Esophagus muscularis mucosa (tissue), 4 donors: ENCODE results near the gene OR5K3. TPM values are rescaled to one million over a fixed set of nuclear protein-coding genes. Genes with fewer than 3 reads are reported as not detected.

ENCODE experiments used
- DNase-seq: peaks from one replicate; pipeline ENCODE4 v3.0.0-alpha.2; 2017; ENCODE audit errors: extremely low spot score
- H3K27ac ChIP-seq, 4 donors: fragments of 200-600 bp; sonication (generic); replicated peaks in 1 of 4; 1 replicate in 3 of 4; 2 replicates in 1 of 4; pipeline ENCODE4 v1.5.1; 2016 to 2019; ENCODE audit warnings: mild to moderate bottlenecking in 1 of 4
- H3K27me3 ChIP-seq, 4 donors: fragments of 200-600 bp; sonication (generic); one replicate each; pipeline versions ENCODE4 v1.5.1 to v1.6.0; 2016 to 2019
- H3K36me3 ChIP-seq, 4 donors: fragments of 200-600 bp; sonication (generic); one replicate each; pipeline ENCODE4 v1.5.1; 2016 to 2019
- H3K4me1 ChIP-seq, 4 donors: fragments of 200-600 bp; sonication (generic); one replicate each; pipeline ENCODE4 v1.5.1; 2016 to 2019
- H3K4me3 ChIP-seq, 4 donors: fragments of 200-600 bp; sonication (generic); 1 replicate in 2 of 4; 2 replicates in 2 of 4; pipeline ENCODE4 v1.5.1; 2016 to 2019; ENCODE audit warnings: mild to moderate bottlenecking in 4 of 4, moderate library complexity in 1 of 4
- H3K9me3 ChIP-seq, 4 donors: fragments of 200-600 bp; sonication (generic); 1 replicate in 3 of 4; 2 replicates in 1 of 4; pipeline ENCODE4 v1.5.1; 2016 to 2019
- EP300 ChIP-seq: sonication (generic); formaldehyde crosslinking; IDR thresholded peaks from one replicate; pipeline ENCODE4 v1.6.1; 2017; ENCODE audit warnings: antibody characterized with exemption
- POLR2A ChIP-seq: fragments of 450-650 bp; IDR thresholded peaks from one replicate; pipeline ENCODE4 v1.6.1; 2017; ENCODE audit warnings: antibody characterized with exemption, moderate library complexity, mild to moderate bottlenecking, low read depth
- POLR2AphosphoS5 ChIP-seq, 2 donors: sonication (generic); formaldehyde crosslinking; IDR thresholded peaks; one replicate each; pipeline ENCODE4 v1.6.1; 2017; ENCODE audit warnings: antibody characterized with exemption in 2 of 2
- WGBS: methylation state at CpG from one replicate; pipeline ENCODE4 v1.1.5; 2018; 5-methylcytosine and 5-hydroxymethylcytosine counted together
- intact Hi-C: fragments of 100-400 bp; cut with DNase I; formaldehyde crosslinking; loops from one replicate; pipeline ENCODE4 v1.15.1; 2023
- total RNA-seq, 4 donors: library from RNA; depleted of rRNA; stranded (reverse); fragments of >200 nt; gene quantifications; one replicate each; pipeline versions ENCODE4 v1.1.0 to v1.2.1, GENCODE V29; 2016
- TF ChIP-seq, protein P1 (sequence below), 3 experiments: fragments of 200-600 bp in 2 of 3; fragments of 450-650 bp in 1 of 3; sonication (generic) in 2 of 3; IDR thresholded peaks; one replicate each; pipeline ENCODE4 v1.5.1; 2017 to 2019; ENCODE audit warnings: antibody characterized with exemption in 3 of 3, mild to moderate bottlenecking in 2 of 3, moderate library complexity in 1 of 3

Gene OR5K3
- total RNA-seq, 4 donors from 2014 or later, result not detected

DNA sequence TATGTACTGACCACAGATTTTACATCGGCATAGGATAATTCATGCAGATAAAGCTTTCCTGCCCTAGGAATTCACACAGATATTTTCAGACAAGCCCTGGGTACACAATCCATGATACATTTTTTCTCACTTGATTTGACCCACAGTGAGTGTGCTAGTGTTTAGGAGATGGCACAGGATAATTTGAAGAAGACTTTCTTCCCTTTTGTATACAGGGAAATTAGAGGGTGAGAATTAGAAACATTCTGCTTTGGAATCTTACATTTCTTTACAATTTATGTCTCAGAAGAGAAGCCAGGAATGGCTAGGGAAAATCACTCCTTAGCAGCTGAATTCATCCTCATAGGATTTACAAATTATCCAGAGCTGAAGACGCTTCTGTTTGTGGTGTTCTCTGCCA, 36.9 kb upstream of the OR5K3 start, which contains the start of gene OR5K4:
Gene OR5K4 (plus strand): TSS at position 301 of the 400 bp plus-strand sequence. CDS start 0 bp downstream, at position 301.
- peaks cover 0 to 4% (median 0%) of the 10 kb centered on the region in 4 donors for H3K9me3 ChIP-seq
- H3K27me3 ChIP-seq, result no peaks in the 10 kb centered on the region
- H3K27ac ChIP-seq, result no peak within 1 kb of the TSS
- no peak for DNase-seq
- TF ChIP-seq POLR2A (no peak), POLR2AphosphoS5 (IDR thresholded peaks at IDR 0.05) (no peak), EP300 (no peak)
- TF ChIP-seq, protein P1, sequence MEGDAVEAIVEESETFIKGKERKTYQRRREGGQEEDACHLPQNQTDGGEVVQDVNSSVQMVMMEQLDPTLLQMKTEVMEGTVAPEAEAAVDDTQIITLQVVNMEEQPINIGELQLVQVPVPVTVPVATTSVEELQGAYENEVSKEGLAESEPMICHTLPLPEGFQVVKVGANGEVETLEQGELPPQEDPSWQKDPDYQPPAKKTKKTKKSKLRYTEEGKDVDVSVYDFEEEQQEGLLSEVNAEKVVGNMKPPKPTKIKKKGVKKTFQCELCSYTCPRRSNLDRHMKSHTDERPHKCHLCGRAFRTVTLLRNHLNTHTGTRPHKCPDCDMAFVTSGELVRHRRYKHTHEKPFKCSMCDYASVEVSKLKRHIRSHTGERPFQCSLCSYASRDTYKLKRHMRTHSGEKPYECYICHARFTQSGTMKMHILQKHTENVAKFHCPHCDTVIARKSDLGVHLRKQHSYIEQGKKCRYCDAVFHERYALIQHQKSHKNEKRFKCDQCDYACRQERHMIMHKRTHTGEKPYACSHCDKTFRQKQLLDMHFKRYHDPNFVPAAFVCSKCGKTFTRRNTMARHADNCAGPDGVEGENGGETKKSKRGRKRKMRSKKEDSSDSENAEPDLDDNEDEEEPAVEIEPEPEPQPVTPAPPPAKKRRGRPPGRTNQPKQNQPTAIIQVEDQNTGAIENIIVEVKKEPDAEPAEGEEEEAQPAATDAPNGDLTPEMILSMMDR (IDR thresholded peaks at IDR 0.05), result no peak
- H3K36me3 ChIP-seq, result no peaks in the 10 kb centered on the region
- intact Hi-C loops, result no loop called here
- no peaks in the 10 kb centered on the region for H3K4me1 ChIP-seq
- WGBS, result 74% methylated on average over 2 of the region's 2 CpGs
- no peak within 1 kb of the TSS for H3K4me3 ChIP-seq

DNA sequence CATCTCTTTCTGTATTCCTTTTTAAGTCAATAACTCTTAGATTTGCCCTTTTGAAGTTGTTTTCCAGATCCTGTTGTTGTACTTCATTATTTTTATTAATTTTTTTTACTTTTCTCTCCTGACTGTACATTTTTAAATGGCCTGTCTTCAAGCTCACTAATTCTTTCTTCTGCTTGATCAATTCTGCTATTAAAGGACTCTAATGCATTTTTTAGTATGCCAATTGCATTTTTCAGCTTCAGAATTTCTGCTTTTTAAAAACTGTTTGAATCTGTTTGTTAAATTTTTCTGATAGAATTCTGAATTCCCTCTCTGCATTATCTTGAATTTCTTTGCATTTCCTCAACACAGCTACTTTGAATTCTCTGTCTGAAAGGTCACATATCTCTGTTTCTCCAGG, 31.2 kb upstream of the OR5K3 start:
- TF ChIP-seq EP300 (no peak), POLR2AphosphoS5 (IDR thresholded peaks at IDR 0.05) (no peak), POLR2A (no peak)
- TF ChIP-seq, protein P1 (IDR thresholded peaks at IDR 0.05), result no peak
- intact Hi-C loops, result no loop called here
- Histone ChIP-seq H3K27me3 (no peaks in the 10 kb centered on the region), H3K9me3 (peaks cover 0 to 26% (median 12%) of the 10 kb centered on the region in 4 donors), H3K27ac (no peak overlapping the region), H3K36me3 (no peaks in the 10 kb centered on the region), H3K4me1 (no peaks in the 10 kb centered on the region), H3K4me3 (no peak overlapping the region)
- no peak for DNase-seq

DNA sequence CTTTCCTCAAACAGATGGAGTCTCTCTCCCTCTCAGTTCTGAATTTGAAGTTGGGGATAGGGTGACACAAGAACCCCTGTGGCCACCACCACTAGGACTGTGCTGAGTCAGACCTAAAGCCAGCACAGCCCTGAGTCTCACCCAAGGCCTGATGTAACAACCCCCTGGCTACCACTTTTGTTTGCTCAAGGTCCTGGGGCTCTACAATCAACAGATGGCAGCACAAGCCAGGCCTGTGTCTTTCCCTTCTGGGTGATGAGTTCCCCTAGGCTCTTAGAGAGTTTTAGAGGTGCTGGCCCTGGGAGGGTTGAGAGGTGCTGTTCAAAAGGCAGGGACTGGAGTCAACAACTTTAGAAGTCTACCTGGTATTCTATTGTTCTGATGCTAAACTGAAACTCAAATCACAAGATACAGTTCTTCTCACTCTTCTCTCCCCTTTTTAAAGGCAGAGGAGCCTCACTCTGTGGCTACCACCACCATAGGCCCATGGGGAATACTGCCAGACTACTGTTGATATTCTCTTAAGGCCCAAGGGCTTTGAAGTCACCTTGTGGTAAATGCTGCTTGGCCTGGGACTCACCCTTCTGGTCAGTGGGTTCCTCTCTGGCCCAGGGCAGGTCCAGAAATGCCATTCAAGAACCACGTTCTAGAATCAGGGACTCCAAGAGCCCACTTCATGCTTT, 30.3 kb upstream of the OR5K3 start:
- no peaks in the 10 kb centered on the region for H3K27me3 ChIP-seq
- H3K4me3 ChIP-seq, result no peak overlapping the region
- no peak overlapping the region for H3K27ac ChIP-seq
- 44% methylated on average over 1 of the region's 1 CpG for WGBS
- DNase-seq, result no peak
- H3K36me3 ChIP-seq, result no peaks in the 10 kb centered on the region
- no peaks in the 10 kb centered on the region for H3K4me1 ChIP-seq
- TF ChIP-seq POLR2AphosphoS5 (IDR thresholded peaks at IDR 0.05), result no peak
- no peak for TF ChIP-seq POLR2A
- no peak for TF ChIP-seq EP300
- intact Hi-C loops, result no loop called here
- H3K9me3 ChIP-seq, result peaks cover 0 to 26% (median 12%) of the 10 kb centered on the region in 4 donors

DNA sequence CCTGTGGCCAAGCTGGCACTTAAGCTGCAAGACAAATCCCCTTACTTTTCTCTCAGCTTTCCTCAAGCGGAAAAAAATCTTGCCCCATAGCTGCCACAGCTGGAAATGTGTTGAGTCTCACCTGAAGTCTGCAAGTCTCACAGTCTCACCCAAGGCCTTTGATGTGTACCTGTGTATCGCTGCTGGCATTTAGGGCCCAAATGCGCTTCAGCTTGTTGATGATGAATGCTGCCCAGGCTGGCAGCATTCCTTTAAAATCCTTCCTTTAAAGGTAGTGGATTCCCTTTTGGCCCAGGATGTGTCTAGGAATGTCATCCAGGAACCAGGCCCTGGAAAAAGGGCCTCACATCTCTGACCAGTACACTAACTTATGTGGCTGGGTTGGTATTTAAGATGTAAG, 29.8 kb upstream of the OR5K3 start:
- 96% methylated on average over 3 of the region's 3 CpGs for WGBS
- peaks cover 0 to 26% (median 12%) of the 10 kb centered on the region in 4 donors for H3K9me3 ChIP-seq
- intact Hi-C loops, result no loop called here
- H3K4me1 ChIP-seq, result no peaks in the 10 kb centered on the region
- DNase-seq, result no peak
- H3K27me3 ChIP-seq, result no peaks in the 10 kb centered on the region
- no peak overlapping the region for H3K4me3 ChIP-seq
- no peaks in the 10 kb centered on the region for H3K36me3 ChIP-seq
- H3K27ac ChIP-seq, result no peak overlapping the region
- TF ChIP-seq, protein P1 (IDR thresholded peaks at IDR 0.05), result no peak
- TF ChIP-seq POLR2AphosphoS5 (IDR thresholded peaks at IDR 0.05), result no peak
- no peak for TF ChIP-seq EP300
- no peak for TF ChIP-seq POLR2A

DNA sequence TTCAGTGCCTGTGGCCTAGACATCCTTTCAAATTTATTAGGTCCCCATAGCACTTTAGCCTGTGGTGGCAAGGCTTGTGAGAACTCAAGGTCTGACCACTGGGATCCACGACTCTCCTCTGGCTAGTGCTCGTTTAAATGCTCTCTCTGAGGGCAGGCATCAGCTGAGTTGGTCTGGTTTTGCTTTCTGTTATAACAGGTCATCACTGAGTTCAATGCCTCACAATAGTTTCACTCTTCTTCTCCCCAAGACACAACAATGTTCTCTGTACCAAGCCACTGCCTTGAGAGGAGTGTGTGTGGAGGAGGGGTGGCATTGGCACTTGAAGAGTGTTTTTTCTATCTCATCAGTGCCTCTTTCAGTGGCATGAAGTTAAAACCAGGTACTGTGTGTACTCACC, 29.2 kb upstream of the OR5K3 start:
- H3K4me1 ChIP-seq, result no peaks in the 10 kb centered on the region
- DNase-seq, result no peak
- H3K4me3 ChIP-seq, result no peak overlapping the region
- H3K27me3 ChIP-seq, result no peaks in the 10 kb centered on the region
- intact Hi-C loops, result no loop called here
- H3K27ac ChIP-seq, result no peak overlapping the region
- TF ChIP-seq POLR2A (no peak), POLR2AphosphoS5 (IDR thresholded peaks at IDR 0.05) (no peak), EP300 (no peak)
- TF ChIP-seq, protein P1 (IDR thresholded peaks at IDR 0.05), result no peak
- H3K9me3 ChIP-seq, result peaks cover 0 to 26% (median 12%) of the 10 kb centered on the region in 4 donors
- WGBS, result 73% methylated on average over 2 of the region's 2 CpGs
- no peaks in the 10 kb centered on the region for H3K36me3 ChIP-seq
